GM15510 (cell line): ENCODE data around the gene GNPTG.

Experiments
- POLR2A ChIP-seq: IDR thresholded peaks from 3 replicates; pipeline ENCODE4 v1.6.1; 2011; ENCODE audit warnings: borderline replicate concordance; ENCODE audit not compliant: insufficient read length; ENCODE audit errors: extremely low read depth

The GNPTG gene

DNA sequence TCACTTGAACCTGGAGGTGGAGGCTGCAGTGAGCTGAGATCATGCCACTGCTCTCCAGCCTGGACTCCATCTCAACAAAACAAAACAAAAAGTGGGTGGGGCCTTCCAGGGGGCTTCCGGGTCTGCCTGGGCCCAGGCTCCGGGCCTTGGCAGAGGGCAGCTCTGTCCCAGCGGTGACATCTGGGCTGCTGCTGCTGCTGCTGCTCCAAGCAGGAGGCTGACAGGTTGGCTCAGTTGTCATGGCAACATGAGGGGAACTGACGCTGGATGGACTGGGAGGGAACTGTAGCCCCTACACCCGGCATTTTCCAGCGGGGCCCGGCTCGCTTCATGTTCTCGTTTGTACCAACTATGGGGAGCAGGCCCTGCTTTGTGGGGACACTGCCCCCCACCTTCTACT, 14.2 kb upstream of the GNPTG start:
- no peak for TF ChIP-seq POLR2A

DNA sequence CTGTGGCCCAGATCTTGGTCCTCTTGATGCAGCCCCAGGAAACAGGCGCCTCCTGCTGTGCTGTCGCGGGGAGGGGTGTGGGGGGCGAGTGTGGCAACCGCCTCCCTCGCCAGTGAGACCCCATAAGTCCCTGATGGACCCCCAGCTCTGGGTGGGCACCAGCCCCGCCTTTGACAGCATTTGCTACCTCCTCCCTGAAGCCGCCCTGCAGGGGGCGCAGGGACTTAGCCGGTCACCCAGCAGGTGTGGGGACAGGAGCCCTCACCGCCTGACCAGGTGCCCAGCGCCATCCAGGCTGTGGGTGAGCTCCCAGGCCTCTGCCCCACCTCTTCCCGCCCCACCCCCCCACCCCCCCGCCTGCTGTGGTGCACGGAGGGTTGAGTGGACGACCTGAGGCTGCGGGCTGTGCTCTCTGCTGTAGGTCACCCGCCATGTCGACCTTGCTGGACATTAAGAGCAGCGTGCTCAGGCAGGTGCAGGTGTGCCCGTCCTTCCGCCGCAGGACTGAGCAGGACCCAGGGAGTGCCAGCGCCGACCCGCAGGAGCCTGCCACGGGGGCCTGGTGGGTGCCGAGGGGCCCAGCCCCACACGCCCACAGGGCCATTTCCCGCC, 13.5 kb upstream of the GNPTG start:
- TF ChIP-seq POLR2A, result no peak

DNA sequence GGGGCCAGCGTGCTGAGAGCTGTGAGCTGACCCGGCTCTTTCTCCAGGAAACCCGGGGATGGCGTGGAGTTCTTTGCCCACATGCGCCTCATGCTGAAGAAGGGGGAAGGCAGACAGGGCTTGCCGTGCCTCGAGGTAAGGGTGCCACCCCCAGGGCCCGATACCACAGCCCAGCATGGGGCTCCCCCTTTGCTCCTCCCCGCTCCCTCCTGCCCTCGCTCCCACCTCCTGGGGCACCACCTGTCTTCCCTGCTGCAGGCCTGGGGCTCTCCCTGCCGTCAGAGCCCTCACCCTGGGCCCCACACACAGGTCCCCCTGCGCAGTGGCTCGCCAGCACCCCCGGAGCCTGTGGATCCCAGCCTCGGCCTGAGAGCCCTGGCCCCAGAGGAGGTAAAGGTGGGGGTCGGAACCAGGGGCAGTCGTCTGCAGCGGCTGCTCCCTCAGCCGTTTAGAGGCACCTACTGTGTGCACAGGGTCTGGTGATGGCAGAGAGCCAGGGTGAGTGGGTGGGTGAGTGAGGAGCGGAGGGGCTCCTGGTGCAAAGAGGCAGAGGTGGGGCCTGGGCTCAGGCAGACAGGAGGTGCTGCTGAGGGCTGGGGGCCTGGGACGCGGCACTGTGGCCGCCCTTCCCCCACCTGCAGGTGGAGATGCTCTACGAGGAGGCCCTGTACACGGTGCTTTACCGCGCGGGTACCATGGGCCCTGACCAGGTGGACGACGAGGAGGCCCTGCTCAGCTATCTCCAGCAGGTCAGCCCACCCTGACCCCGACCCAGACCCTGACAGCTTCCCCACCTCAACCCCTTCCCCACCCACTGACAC, 12.7 kb upstream of the GNPTG start:
- no peak for TF ChIP-seq POLR2A

DNA sequence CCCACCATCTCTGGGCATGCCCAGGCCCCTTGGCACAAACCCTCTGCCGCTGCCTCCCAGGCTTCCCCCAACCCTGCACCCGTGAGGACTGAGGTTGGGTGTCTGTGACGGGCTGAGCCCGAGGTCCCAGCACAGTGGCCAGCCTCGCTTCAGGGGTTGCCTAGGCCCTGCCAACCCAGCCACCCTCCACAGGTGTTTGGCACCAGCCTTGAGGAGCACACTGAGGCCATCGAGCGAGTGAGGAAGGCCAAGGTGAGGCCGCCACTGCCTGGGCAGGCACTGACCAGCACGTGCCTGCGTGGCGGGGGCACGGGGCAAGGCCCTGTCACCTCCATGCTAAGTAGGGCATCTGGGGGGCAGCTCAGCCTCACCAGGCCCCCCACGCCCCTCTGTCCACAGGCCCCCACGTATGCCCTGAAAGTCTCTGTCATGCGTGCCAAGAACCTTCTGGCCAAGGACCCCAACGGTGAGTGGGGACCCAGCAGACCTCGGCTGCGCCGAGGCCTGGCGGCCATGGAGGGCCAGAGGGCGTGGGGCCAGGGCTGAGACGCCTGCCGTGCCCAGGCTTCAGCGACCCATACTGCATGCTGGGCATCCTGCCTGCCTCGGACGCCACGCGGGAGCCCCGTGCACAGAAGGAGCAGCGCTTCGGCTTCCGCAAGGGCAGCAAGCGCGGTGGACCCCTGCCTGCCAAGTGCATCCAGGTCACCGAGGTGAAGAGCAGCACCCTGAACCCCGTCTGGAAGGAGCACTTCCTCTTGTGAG, 10.8 kb upstream of the GNPTG start:
- TF ChIP-seq POLR2A, result no peak

- TF ChIP-seq POLR2A, result no peak
Measured at GRCh38 chr16:1341495-1342420, 10.0 kb upstream of the GNPTG start.

DNA sequence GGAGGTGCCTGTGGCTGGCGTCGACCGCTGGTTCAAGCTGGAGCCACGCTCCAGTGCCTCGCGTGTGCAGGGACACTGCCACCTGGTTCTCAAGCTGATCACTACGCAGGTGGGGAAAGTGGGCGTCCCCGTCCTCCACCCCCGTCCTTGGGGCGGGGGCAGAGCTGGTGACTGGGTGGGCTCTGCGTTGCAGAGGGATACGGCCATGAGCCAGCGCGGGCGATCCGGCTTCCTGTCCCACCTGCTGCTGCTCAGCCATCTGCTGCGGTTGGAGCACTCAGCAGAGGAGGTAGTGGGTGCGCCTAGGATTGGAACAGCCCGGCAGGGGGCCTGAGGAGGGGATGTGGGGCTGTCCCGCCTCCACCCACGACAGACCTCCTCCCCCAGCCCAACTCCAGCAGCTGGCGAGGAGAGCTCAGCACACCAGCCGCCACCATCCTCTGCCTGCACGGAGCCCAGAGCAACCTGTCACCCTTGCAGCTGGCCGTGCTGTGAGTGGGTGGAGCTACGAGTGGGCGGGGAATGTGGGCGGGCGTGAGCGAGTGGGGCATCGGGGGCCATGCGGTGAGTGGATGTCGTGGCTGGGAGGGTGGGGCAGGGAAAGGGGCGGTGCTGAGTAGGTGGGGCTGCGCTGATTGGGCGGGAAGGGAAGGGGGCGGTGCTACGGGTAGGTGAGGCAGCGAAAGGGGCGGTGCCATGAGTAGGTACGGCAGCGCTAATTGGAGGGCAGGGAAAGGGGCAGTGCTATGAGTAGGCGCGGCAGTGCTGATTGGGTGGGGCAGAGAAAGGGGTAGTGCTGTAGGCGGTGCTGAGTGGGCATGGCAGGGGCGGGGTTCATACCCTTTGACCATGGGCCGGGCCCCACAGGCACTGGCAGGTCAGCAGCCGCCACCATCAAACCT, 9.0 kb upstream of the GNPTG start:
- no peak for TF ChIP-seq POLR2A

DNA sequence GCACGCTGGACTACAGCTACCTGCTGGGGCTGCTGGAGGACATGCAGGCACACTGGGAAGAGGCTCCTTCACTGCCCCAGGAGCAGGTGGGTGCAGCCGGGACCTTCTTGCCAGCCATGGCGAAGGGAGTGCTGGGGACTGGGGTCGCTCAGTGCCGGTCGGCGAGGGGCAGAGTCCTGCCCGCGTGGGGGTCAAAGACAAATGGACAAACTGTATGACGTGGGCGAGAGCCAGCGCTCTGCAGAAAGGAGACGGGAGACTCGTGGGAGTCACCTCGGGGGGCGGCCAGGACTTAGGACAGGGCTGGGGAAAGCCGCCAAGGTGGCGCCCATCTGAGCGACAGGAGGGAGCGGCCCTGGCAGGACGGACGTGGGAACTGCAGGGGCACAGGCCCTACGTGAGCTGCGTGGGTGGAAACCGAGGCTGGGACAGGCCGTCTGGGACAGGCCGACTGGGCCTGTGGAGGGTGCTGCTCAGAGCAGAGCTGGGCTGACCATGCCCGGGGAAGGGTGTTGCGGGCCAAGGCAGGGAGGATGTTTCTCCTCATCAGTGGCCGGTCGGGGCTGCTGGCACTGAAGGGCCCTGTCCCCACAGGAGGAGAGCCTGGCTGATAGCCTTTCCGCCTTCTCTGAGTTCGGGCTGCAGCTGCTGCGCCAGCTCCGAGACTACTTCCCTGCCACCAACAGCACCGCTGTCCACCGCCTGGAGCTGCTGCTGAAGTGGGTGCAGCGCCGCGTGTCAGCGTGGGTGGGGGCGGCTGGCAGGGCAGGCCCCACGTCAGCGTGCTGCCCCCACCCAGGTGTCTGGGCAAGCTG, 8.1 kb upstream of the GNPTG start:
- TF ChIP-seq POLR2A, result no peak

- no peak for TF ChIP-seq POLR2A
Measured at GRCh38 chr16:1344499-1344898, 7.2 kb upstream of the GNPTG start.

- no peak for TF ChIP-seq POLR2A
Measured at GRCh38 chr16:1345087-1345486, 6.6 kb upstream of the GNPTG start.

GRCh38 chr16:1345651-1346421, 5.9 kb upstream of the GNPTG start:
- TF ChIP-seq POLR2A, result no peak

- peak; percentile 11 for TF ChIP-seq POLR2A
Measured at GRCh38 chr16:1346422-1347285, 5.1 kb upstream of the GNPTG start.
